GM12801 (cell line): Measurements from ENCODE around the gene SLC25A26.

Experiments used
- TF ChIP-seq, protein P1 (sequence below): IDR thresholded peaks from one replicate; pipeline ENCODE4 v1.5.1; 2011; ENCODE audit warnings: control low read depth; ENCODE audit not compliant: insufficient read length; ENCODE audit errors: extremely low read depth

SLC25A26 gene

DNA sequence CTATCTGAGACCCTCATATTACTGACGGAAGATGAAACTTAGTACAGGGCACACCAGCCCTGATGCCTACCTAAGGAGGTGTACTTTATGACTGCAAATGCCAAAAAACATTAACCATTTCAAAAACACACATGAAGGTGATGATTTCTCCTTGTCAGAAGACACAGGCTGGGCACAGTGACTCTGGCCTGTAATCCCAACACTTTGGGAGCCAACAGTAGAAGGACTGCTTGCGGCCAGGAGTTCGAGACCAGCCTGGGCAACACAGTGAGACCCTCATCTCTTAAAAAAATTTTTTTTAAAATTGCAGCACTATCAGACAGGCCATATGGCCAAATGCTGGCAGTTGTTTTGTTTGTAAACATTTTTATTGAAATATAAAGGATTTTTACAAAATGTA, 206.6 kb downstream of the SLC25A26 start:
- TF ChIP-seq, protein P1, sequence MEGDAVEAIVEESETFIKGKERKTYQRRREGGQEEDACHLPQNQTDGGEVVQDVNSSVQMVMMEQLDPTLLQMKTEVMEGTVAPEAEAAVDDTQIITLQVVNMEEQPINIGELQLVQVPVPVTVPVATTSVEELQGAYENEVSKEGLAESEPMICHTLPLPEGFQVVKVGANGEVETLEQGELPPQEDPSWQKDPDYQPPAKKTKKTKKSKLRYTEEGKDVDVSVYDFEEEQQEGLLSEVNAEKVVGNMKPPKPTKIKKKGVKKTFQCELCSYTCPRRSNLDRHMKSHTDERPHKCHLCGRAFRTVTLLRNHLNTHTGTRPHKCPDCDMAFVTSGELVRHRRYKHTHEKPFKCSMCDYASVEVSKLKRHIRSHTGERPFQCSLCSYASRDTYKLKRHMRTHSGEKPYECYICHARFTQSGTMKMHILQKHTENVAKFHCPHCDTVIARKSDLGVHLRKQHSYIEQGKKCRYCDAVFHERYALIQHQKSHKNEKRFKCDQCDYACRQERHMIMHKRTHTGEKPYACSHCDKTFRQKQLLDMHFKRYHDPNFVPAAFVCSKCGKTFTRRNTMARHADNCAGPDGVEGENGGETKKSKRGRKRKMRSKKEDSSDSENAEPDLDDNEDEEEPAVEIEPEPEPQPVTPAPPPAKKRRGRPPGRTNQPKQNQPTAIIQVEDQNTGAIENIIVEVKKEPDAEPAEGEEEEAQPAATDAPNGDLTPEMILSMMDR, result no peak

DNA sequence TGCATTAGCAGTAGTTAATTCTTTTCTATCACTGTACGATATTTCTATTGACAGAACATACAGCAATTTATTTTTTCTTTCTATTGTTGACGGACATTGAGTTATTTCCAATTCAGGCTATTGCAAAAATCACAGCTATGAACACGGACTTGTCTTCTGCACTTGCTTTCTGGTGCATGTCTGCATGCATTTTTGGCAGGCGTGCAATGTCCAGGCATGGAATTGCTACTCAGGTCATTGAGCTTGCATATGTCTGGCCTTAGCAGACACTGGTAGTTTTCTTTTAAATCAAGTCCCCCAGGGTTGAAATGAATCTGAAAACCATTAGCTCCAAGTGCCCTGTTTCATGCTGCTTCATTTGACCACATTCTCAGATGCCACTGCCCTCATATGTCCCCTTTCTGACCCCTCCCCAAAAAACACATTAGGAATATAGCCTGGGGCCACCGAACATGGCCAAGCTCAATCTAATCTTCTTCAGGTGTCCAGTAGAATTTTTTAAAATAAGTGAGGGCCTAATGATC, 207.2 kb downstream of the SLC25A26 start:
- TF ChIP-seq, protein P1, result no peak
